H1 (cell line): Measurements from ENCODE around the gene SLC35E4. TPM values are rescaled to one million over a fixed set of nuclear protein-coding genes. Genes with fewer than 3 reads are reported as not detected.

ENCODE experiments used
- CTCF ChIA-PET: fragments of 300-600 bp; sonication (Branson Sonifier 250); formaldehyde crosslinking; loops from one replicate; lab custom pipeline; 2021; ENCODE audit not compliant: partially characterized antibody; lab: Charles Lee
- POLR2A ChIA-PET: fragments of 300-600 bp; sonication (Branson Sonifier 250); formaldehyde crosslinking; loops from one replicate; lab custom pipeline; 2021; ENCODE audit warnings: inconsistent platforms; ENCODE audit not compliant: partially characterized antibody; lab: Charles Lee
- DNase-seq, 2 experiments: peaks; one replicate each; pipeline versions ENCODE4 v3.0.0 to v3.0.0-alpha.2; 2010 to 2022; ENCODE audit warnings: low spot score in 2 of 2, low read depth in 1 of 2, mixed read lengths in 1 of 2
- FAIRE-seq: peaks from 2 replicates; lab custom pipeline; 2011; peaks lifted over from hg19 to GRCh38; lab: Jason Lieb, UNC
- H2AFZ ChIP-seq: 2 replicates; pipeline ENCODE4 v1.8.1; 2012; ENCODE audit warnings: low read length, inconsistent platforms
- H2AK5ac ChIP-seq: 2 replicates; pipeline ENCODE4 v1.6.1; 2013; ENCODE audit warnings: low read depth, low read length
- H2BK120ac ChIP-seq: replicated peaks from 2 replicates; pipeline ENCODE3; 2013; ENCODE audit warnings: low read depth, low read length, inconsistent platforms
- H2BK12ac ChIP-seq: 2 replicates; pipeline ENCODE4 v1.6.1; 2013; ENCODE audit warnings: low read depth, low read length
- H2BK15ac ChIP-seq: 2 replicates; pipeline ENCODE4 v1.6.1; 2013; ENCODE audit warnings: low read length
- H2BK20ac ChIP-seq: 2 replicates; pipeline ENCODE4 v1.6.1; 2013; ENCODE audit warnings: low read length
- H2BK5ac ChIP-seq: 2 replicates; pipeline ENCODE4 v1.6.1; 2013; ENCODE audit warnings: low read depth, low read length
- H3K14ac ChIP-seq: 2 replicates; pipeline ENCODE4 v1.6.1; 2013; ENCODE audit warnings: inconsistent platforms; ENCODE audit not compliant: insufficient read length
- H3K18ac ChIP-seq: 2 replicates; pipeline ENCODE4 v1.6.1; 2013; ENCODE audit warnings: low read length; ENCODE audit errors: extremely low read depth
- H3K23ac ChIP-seq: 2 replicates; pipeline ENCODE4 v1.6.1; 2013; ENCODE audit warnings: inconsistent platforms; ENCODE audit not compliant: insufficient read length
- H3K23me2 ChIP-seq: 2 replicates; pipeline ENCODE4 v1.6.1; 2013; ENCODE audit warnings: low read depth, low read length
- H3K27ac ChIP-seq: 2 replicates; pipeline ENCODE4 v1.6.1; 2011; ENCODE audit warnings: low read depth, low read length, inconsistent platforms
- H3K27me3 ChIP-seq, 4 experiments: replicated peaks in 1 of 4; 1 replicate in 1 of 4; 2 replicates in 3 of 4; pipeline versions ENCODE4 v1.6.1 to v1.8.1; 2011 to 2013; ENCODE audit warnings: low read length in 3 of 4, mild to moderate bottlenecking in 3 of 4, inconsistent platforms in 2 of 4, mixed read lengths in 2 of 4, moderate library complexity in 1 of 4; ENCODE audit not compliant: control insufficient read depth in 3 of 4, insufficient read depth in 3 of 4; ENCODE audit errors: extremely low read depth in 1 of 4
- H3K36me3 ChIP-seq, 4 experiments: 2 replicates each; pipeline versions ENCODE4 v1.6.1 to v1.8.1; 2011 to 2013; ENCODE audit warnings: mild to moderate bottlenecking in 4 of 4, low read length in 3 of 4, moderate library complexity in 2 of 4, control low read depth in 1 of 4, inconsistent platforms in 1 of 4; ENCODE audit not compliant: insufficient read depth in 4 of 4, control insufficient read depth in 2 of 4
- H3K4ac ChIP-seq: replicated peaks from 2 replicates; pipeline ENCODE3; 2013; ENCODE audit warnings: low read length, low read depth, mixed read lengths, inconsistent platforms; ENCODE audit not compliant: insufficient read length
- H3K4me1 ChIP-seq, 4 experiments: replicated peaks in 1 of 4; 1 replicate in 1 of 4; 2 replicates in 3 of 4; pipeline versions ENCODE4 v1.6.1 to v1.8.1; 2011 to 2013; ENCODE audit warnings: low read length in 3 of 4, inconsistent platforms in 2 of 4, mixed read lengths in 1 of 4; ENCODE audit not compliant: insufficient read depth in 4 of 4, control insufficient read depth in 3 of 4
- H3K4me2 ChIP-seq, 2 experiments: 2 replicates each; pipeline versions ENCODE4 v1.6.1 to v1.8.1; 2011 to 2013; ENCODE audit warnings: low read depth in 2 of 2, low read length in 2 of 2, control low read depth in 1 of 2, inconsistent platforms in 1 of 2, mild to moderate bottlenecking in 1 of 2; ENCODE audit not compliant: insufficient read depth in 1 of 2
- H3K4me3 ChIP-seq, 4 experiments: fragments of 200-600, 300-600 bp in 1 of 4; sonication (generic), shearing (Covaris generic), sonication (Bioruptor Twin) in 1 of 4; 2 replicates each; pipeline versions ENCODE4 v1.5.1 to v1.8.1; 2011 to 2016; ENCODE audit warnings: low read length in 4 of 4, low read depth in 3 of 4, control low read depth in 2 of 4, inconsistent platforms in 2 of 4, mild to moderate bottlenecking in 2 of 4, mixed read lengths in 1 of 4, moderate library complexity in 1 of 4; ENCODE audit not compliant: insufficient read depth in 2 of 4; ENCODE audit errors: extremely low read depth in 1 of 4
- H3K56ac ChIP-seq: replicated peaks from 2 replicates; pipeline ENCODE3; 2013; ENCODE audit warnings: low read depth, mild to moderate bottlenecking, mixed read lengths, low read length, inconsistent platforms; ENCODE audit not compliant: insufficient read length
- H3K79me1 ChIP-seq: 2 replicates; pipeline ENCODE4 v1.6.1; 2013; ENCODE audit warnings: low read depth, low read length, control low read depth
- H3K79me2 ChIP-seq, 2 experiments: 2 replicates each; pipeline versions ENCODE4 v1.6.1 to v1.8.1; 2012 to 2013; ENCODE audit warnings: low read length in 2 of 2, mild to moderate bottlenecking in 2 of 2, inconsistent platforms in 1 of 2; ENCODE audit not compliant: insufficient read depth in 2 of 2, control insufficient read depth in 1 of 2
- H3K9ac ChIP-seq, 4 experiments: replicated peaks in 1 of 4; 1 replicate in 1 of 4; 2 replicates in 3 of 4; pipeline versions ENCODE4 v1.6.1 to v1.8.1; 2011 to 2013; ENCODE audit warnings: low read depth in 3 of 4, low read length in 3 of 4, control low read depth in 2 of 4, mild to moderate bottlenecking in 2 of 4, moderate library complexity in 2 of 4, inconsistent platforms in 1 of 4; ENCODE audit errors: extremely low read depth in 1 of 4
- H3K9me3 ChIP-seq, 2 experiments: 2 replicates each; pipeline versions ENCODE4 v1.6.1 to v1.8.1; 2012 to 2013; ENCODE audit warnings: mild to moderate bottlenecking in 2 of 2, moderate library complexity in 2 of 2, control low read depth in 1 of 2, inconsistent platforms in 1 of 2, low read depth in 1 of 2, low read length in 1 of 2, mixed read lengths in 1 of 2; ENCODE audit not compliant: insufficient read depth in 2 of 2
- H4K20me1 ChIP-seq, 2 experiments: replicated peaks in 1 of 2; 2 replicates each; pipeline versions ENCODE3 to v1.8.1; 2011 to 2013; ENCODE audit warnings: inconsistent platforms in 2 of 2, low read length in 2 of 2, mild to moderate bottlenecking in 1 of 2; ENCODE audit not compliant: insufficient read depth in 2 of 2, control insufficient read depth in 1 of 2
- H4K5ac ChIP-seq: 2 replicates; pipeline ENCODE4 v1.6.1; 2013; ENCODE audit warnings: low read length, low read depth, mixed read lengths, inconsistent platforms; ENCODE audit not compliant: insufficient read length
- H4K8ac ChIP-seq: 2 replicates; pipeline ENCODE4 v1.8.0; 2013; ENCODE audit warnings: mild to moderate bottlenecking, moderate library complexity, low read length, inconsistent platforms; ENCODE audit not compliant: insufficient read depth; ENCODE audit errors: extremely low read depth
- H4K91ac ChIP-seq: replicated peaks from 2 replicates; pipeline ENCODE3; 2013; ENCODE audit warnings: low read length, mixed read lengths, inconsistent platforms; ENCODE audit not compliant: insufficient read length
- KDM1A ChIP-seq: fragments of 200-600, 300-600 bp; sonication (generic); IDR thresholded peaks from 2 replicates; pipeline ENCODE4 v1.7.1; 2016; ENCODE audit warnings: mild to moderate bottlenecking, low read length, borderline replicate concordance
- KDM4A ChIP-seq: IDR thresholded peaks from one replicate; pipeline ENCODE4 v1.7.1; 2012; ENCODE audit warnings: low read depth, mild to moderate bottlenecking, moderate library complexity, low read length, inconsistent platforms; ENCODE audit not compliant: severe bottlenecking
- SIN3A ChIP-seq, 2 experiments: IDR thresholded peaks in 1 of 2; conservative IDR thresholded peaks in 1 of 2; 2 replicates each; pipeline ENCODE4 v1.6.1; 2011 to 2012; ENCODE audit warnings: low read length in 2 of 2, improper control_type of control experiment in 1 of 2, low read depth in 1 of 2, mild to moderate bottlenecking in 1 of 2
- SUZ12 ChIP-seq: fragments of 200-600 bp; sonication (generic); IDR thresholded peaks from 2 replicates; pipeline ENCODE4 v1.6.1; 2012; ENCODE audit warnings: mild to moderate bottlenecking, inconsistent platforms, low read length, moderate library complexity, mixed read lengths
- TEAD4 ChIP-seq: IDR thresholded peaks from 2 replicates; pipeline ENCODE4 v1.6.1; 2012; ENCODE audit warnings: low read depth, low read length, inconsistent platforms, mixed read lengths
- WGBS, 2 experiments: shearing (Covaris generic) in 1 of 2; methylation state at CpG; one replicate each; pipeline versions ENCODE4 v1.1.6 to v1.1.7; 2013 to 2015; ENCODE audit warnings: low lambda C conversion rate in 2 of 2, mixed read lengths in 2 of 2, inconsistent platforms in 1 of 2, low coverage in 1 of 2, missing lambda C conversion rate in 1 of 2; ENCODE audit not compliant: insufficient replicate concordance in 2 of 2, insufficient coverage in 1 of 2, insufficient read length in 1 of 2; ENCODE audit errors: extremely low coverage in 1 of 2, missing lambda C conversion rate in 1 of 2; 5-methylcytosine and 5-hydroxymethylcytosine counted together
- long read RNA-seq, 2 experiments: library from RNA in 1 of 2; library from capped mRNA in 1 of 2; stranded (forward); transcript quantifications; one replicate each; pipeline ENCODE4 v2.0.0, GENCODE V29; 2021; ENCODE audit warnings: inconsistent platforms in 1 of 2
- polyA minus RNA-seq, 3 experiments: library from RNA; depleted of rRNA, polyadenylated mRNA; stranded (reverse); fragments of >200 nt; gene quantifications; 1 replicate in 2 of 3; 2 replicates in 1 of 3; pipeline ENCODE4 v1.2.3, GENCODE V29; 2011
- polyA plus RNA-seq, 7 experiments: library from polyadenylated mRNA; depleted of rRNA in 3 of 7; stranded (reverse) in 5 of 7; unstranded in 2 of 7; fragments of >200 nt in 5 of 7; fragments of 200-250 nt in 2 of 7; gene quantifications; 1 replicate in 5 of 7; 2 replicates in 1 of 7; 4 replicates in 1 of 7; pipeline versions ENCODE4 v1.2.1 to v1.2.3, GENCODE V29; 2011 to 2013; ENCODE audit warnings: missing spikeins in 2 of 7, mixed read lengths in 2 of 7
- total RNA-seq: library from RNA; stranded (reverse); fragmentation: NEBNext Ultra II Directional; extraction: Animal tissue kit (Norgen Biotek cat#: 25700); gene quantifications from 2 replicates; pipeline ENCODE4 v1.2.1, GENCODE V29; 2021
- TF ChIP-seq, protein P1 (sequence below): IDR thresholded peaks from 2 replicates; pipeline ENCODE4 v1.6.1; 2012; ENCODE audit warnings: inconsistent platforms

The SLC35E4 gene
- total RNA-seq (5.1 TPM in 2 replicates), polyA plus RNA-seq (2011; rRNA removed) (5.6 and 7.8 TPM in 2 replicates), polyA minus RNA-seq (2011; rRNA and poly(A)+ RNA removed) (2.8 and 3.0 TPM in 2 replicates)
- 4.9 TPM for polyA plus RNA-seq (2011; cell fraction: cytosol; rRNA removed)
- 5.3 TPM for polyA plus RNA-seq (2011; cell fraction: nucleus; rRNA removed)
- polyA plus RNA-seq (2012, experiment 1 of 2): 3.1 to 5.1 TPM (median 3.9 TPM) in 4 replicates
- polyA plus RNA-seq (2012, experiment 2 of 2): 5.2 TPM
- 6.0 TPM for polyA plus RNA-seq (2013, experiment 1 of 2)
- polyA plus RNA-seq (2013, experiment 2 of 2): 6.0 TPM
- 4.3 TPM for polyA minus RNA-seq (2011; cell fraction: cytosol; rRNA and poly(A)+ RNA removed)
- polyA minus RNA-seq (2011; cell fraction: nucleus; rRNA and poly(A)+ RNA removed): 5.8 TPM
- long read RNA-seq, experiment 1, transcript SLC35E4-201 (2 exons, 2,714 nt): major isoform, 7 of 9 reads
- long read RNA-seq, experiment 1, partial matches to known transcripts: 0 of 9 reads
- long read RNA-seq, experiment 1, other reads (novel, unspliced or antisense): 2 of 9 reads
- long read RNA-seq, experiment 2: 0 reads

- Histone ChIP-seq H3K79me2 (no peaks in the 10 kb centered on the region; a peak in 1 of 4 replicates), H2BK20ac (no peak within 1 kb of the TSS), H3K27me3 (peaks cover 0 to 4% (median 0%) of the 10 kb centered on the region in 4 experiments; a peak in 2 of 7 replicates), H2AFZ (peak within 1 kb of the TSS; percentile 33; the same call in 1 of the 2 replicates), H3K4ac (peak within 1 kb of the TSS; percentile 57), H3K23ac (no peak within 1 kb of the TSS), H3K56ac (no peak within 1 kb of the TSS), H2BK15ac (peak within 1 kb of the TSS; percentile 46; the same call in 1 of the 2 replicates), H4K20me1 (no peaks in the 10 kb centered on the region), H4K5ac (no peak within 1 kb of the TSS), H3K14ac (no peak within 1 kb of the TSS), H2AK5ac (no peak within 1 kb of the TSS), H3K23me2 (peaks cover 11% of the 10 kb centered on the region; the same call in 1 of the 2 replicates), H4K8ac (peak within 1 kb of the TSS; percentile 76), H3K4me3 (peak within 1 kb of the TSS; percentile 56 to 71 (median 63)), H4K91ac (peak within 1 kb of the TSS; percentile 90), H2BK5ac (no peak within 1 kb of the TSS; the same call in 1 of the 2 replicates), H2BK12ac (peak within 1 kb of the TSS; percentile 10; the same call in 1 of the 2 replicates), H2BK120ac (no peak within 1 kb of the TSS), H3K4me1 (peaks cover 0 to 22% (median 14%) of the 10 kb centered on the region in 4 experiments; a peak in 6 of 7 replicates), H3K27ac (no peak within 1 kb of the TSS), H3K9ac (peak within 1 kb of the TSS; percentile 8 to 69 (median 30); a peak in 4 of 7 replicates), H3K79me1 (no peaks in the 10 kb centered on the region; the same call in 1 of the 2 replicates), H3K9me3 (peaks cover 0 to 5% of the 10 kb centered on the region in 2 experiments; a peak in 1 of 4 replicates), H3K4me2 (peak within 1 kb of the TSS; percentile 76 to 98), H3K18ac (peak within 1 kb of the TSS; percentile 83), H3K36me3 (no peaks in the 10 kb centered on the region)
- DNase-seq (peak; percentile 69 to 98), FAIRE-seq (no peak)
- POLR2A ChIA-PET: interaction anchor here (0.6 to 2.7 kb wide), 12 partner anchors 8 to 279 kb away, joined by 3 to 12 read pairs (median 4); partner anchors contain the start of genes CCDC157, OSBP2, PES1 and SF3A1
- 8% methylated on average over 49 of the region's 75 CpGs; no CpG with 5 or more reads in 1 of the 2 experiments for WGBS, 2 experiments
- CTCF ChIA-PET: interaction anchor here (0.7 to 7.8 kb wide), 40 partner anchors 12 to 284 kb away, joined by 3 to 137 read pairs (median 5); partner anchors contain the start of genes DUSP18, OSBP2, PES1 and TCN2
- TF ChIP-seq SIN3A (conservative IDR thresholded peaks at IDR 0.05 in 1 of 2, IDR thresholded peaks at IDR 0.05 in 1 of 2; ENCODE audit: low read depth in 1 of 2, low read length in 2 of 2) (no peak; a peak in 1 of 4 replicates), KDM1A (no peak), SUZ12 (no peak), KDM4A (peak; percentile 88), TEAD4 (peak; percentile 62; the same call in 1 of the 2 replicates)
- TF ChIP-seq, protein P1, sequence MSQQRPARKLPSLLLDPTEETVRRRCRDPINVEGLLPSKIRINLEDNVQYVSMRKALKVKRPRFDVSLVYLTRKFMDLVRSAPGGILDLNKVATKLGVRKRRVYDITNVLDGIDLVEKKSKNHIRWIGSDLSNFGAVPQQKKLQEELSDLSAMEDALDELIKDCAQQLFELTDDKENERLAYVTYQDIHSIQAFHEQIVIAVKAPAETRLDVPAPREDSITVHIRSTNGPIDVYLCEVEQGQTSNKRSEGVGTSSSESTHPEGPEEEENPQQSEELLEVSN: no peak
These were observed at the start of gene SLC35E4 for GRCh38 chr22:30635273-30636225. Gene SLC35E4, plus strand, starts transcription at chr22:30635781. Its CDS starts 670 bp downstream, at chr22:30636451.
